Body of pancreas (tissue), 4 donors: Measurements from ENCODE around the gene KRT3. TPM values are rescaled to one million over a fixed set of nuclear protein-coding genes. Genes with fewer than 3 reads are reported as not detected.

ENCODE experiments used
- ATAC-seq: fragments of 150-250 bp; one replicate; pipeline ENCODE4 v1.9.1; 2016
- DNase-seq, 4 donors: peaks; one replicate each; pipeline ENCODE4 v3.0.0-alpha.2; 2019
- H3K27ac ChIP-seq, 4 donors: fragments of 200-600 bp; sonication (generic); 1 replicate in 3 of 4; 2 replicates in 1 of 4; pipeline versions ENCODE4 v1.5.1 to v1.6.1; 2016 to 2019; ENCODE audit warnings: mild to moderate bottlenecking in 1 of 4, mixed read lengths in 1 of 4, moderate library complexity in 1 of 4
- H3K27me3 ChIP-seq, 2 donors: fragments of 200-600 bp; sonication (generic); one replicate each; pipeline ENCODE4 v1.6.0; 2016; ENCODE audit warnings: mild to moderate bottlenecking in 1 of 2
- H3K36me3 ChIP-seq, 2 donors: fragments of 200-600 bp; sonication (generic); replicated peaks in 1 of 2; 2 replicates each; pipeline ENCODE4 v1.5.1; 2016; ENCODE audit warnings: low read depth in 2 of 2; ENCODE audit not compliant: insufficient read depth in 1 of 2
- H3K4me1 ChIP-seq: fragments of 200-600 bp; sonication (generic); one replicate; pipeline ENCODE4 v1.6.0; 2016
- H3K4me3 ChIP-seq, 2 donors: fragments of 200-600 bp; sonication (generic); 1 replicate in 1 of 2; 2 replicates in 1 of 2; pipeline ENCODE4 v1.5.1; 2016 to 2019
- H3K9me3 ChIP-seq, 3 donors: fragments of 200-600 bp; sonication (generic); 1 replicate in 2 of 3; 2 replicates in 1 of 3; pipeline ENCODE4 v1.5.1; 2016
- CTCF ChIP-seq, 7 experiments: fragments of 450-650 bp in 4 of 7; fragments of 200-600 bp in 3 of 7; sonication (generic) in 3 of 7; IDR thresholded peaks; one replicate each; pipeline ENCODE4 v1.5.1; 2016 to 2019; ENCODE audit warnings: antibody characterized with exemption in 7 of 7
- POLR2A ChIP-seq, 3 donors: fragments of 450-650 bp; IDR thresholded peaks; one replicate each; pipeline ENCODE4 v1.6.1; 2016; ENCODE audit warnings: antibody characterized with exemption in 3 of 3, mild to moderate bottlenecking in 2 of 3
- WGBS, 2 donors: methylation state at CpG; one replicate each; pipeline ENCODE4 v1.1.5; 2017; 5-methylcytosine and 5-hydroxymethylcytosine counted together
- intact Hi-C: fragments of 100-400 bp; cut with DNase I; formaldehyde crosslinking; loops from one replicate; pipeline ENCODE4 v1.15.1; 2023
- total RNA-seq, 2 donors: library from RNA; depleted of rRNA; stranded (reverse); fragments of >200 nt; gene quantifications; one replicate each; pipeline ENCODE4 v1.1.0, GENCODE V29; 2016

KRT3 gene
- total RNA-seq, 2 donors from 2014 or later: not detected

- WGBS, 2 donors: 47% methylated on average over 2 of the region's 2 CpGs
- H3K4me1 ChIP-seq: no peaks in the 10 kb centered on the region
- no peak overlapping the region for H3K27ac ChIP-seq
- no peak overlapping the region for H3K4me3 ChIP-seq
- no peak for TF ChIP-seq CTCF (IDR thresholded peaks at IDR 0.05)
- TF ChIP-seq POLR2A (IDR thresholded peaks at IDR 0.05): no peak
- H3K9me3 ChIP-seq: peaks cover 0 to 7% (median 0%) of the 10 kb centered on the region in 3 donors
- no peaks in the 10 kb centered on the region for H3K27me3 ChIP-seq
- H3K36me3 ChIP-seq: no peaks in the 10 kb centered on the region
- DNase-seq (no peak), ATAC-seq (no peak)
- intact Hi-C loops: no loop called here
Measured at GRCh38 chr12:52759695-52760094, 36.2 kb downstream of the KRT3 start.

GRCh38 chr12:52759218-52759617, 36.7 kb downstream of the KRT3 start:
- Histone ChIP-seq H3K4me3 (no peak overlapping the region), H3K36me3 (no peaks in the 10 kb centered on the region), H3K27ac (no peak overlapping the region), H3K27me3 (no peaks in the 10 kb centered on the region), H3K9me3 (peaks cover 0 to 7% (median 0%) of the 10 kb centered on the region in 3 donors), H3K4me1 (no peaks in the 10 kb centered on the region)
- 23 to 34% methylated on average over 2 of the region's 2 CpGs for WGBS, 2 donors
- TF ChIP-seq CTCF (IDR thresholded peaks at IDR 0.05) (no peak), POLR2A (IDR thresholded peaks at IDR 0.05) (no peak)
- no peak for ATAC-seq
- intact Hi-C loops: no loop called here
- no peak for DNase-seq

GRCh38 chr12:52757449-52758176, 38.3 kb downstream of the KRT3 start:
- DNase-seq (no peak), ATAC-seq (no peak)
- H3K27me3 ChIP-seq: no peaks in the 10 kb centered on the region
- H3K4me3 ChIP-seq: no peak overlapping the region
- 5 to 35% methylated on average over 1 of the region's 1 CpG for WGBS, 2 donors
- TF ChIP-seq POLR2A (IDR thresholded peaks at IDR 0.05): no peak
- no peak for TF ChIP-seq CTCF (IDR thresholded peaks at IDR 0.05)
- no peaks in the 10 kb centered on the region for H3K36me3 ChIP-seq
- peaks cover 0 to 7% (median 0%) of the 10 kb centered on the region in 3 donors for H3K9me3 ChIP-seq
- intact Hi-C loops: no loop called here
- no peak overlapping the region for H3K27ac ChIP-seq
- no peaks in the 10 kb centered on the region for H3K4me1 ChIP-seq

GRCh38 chr12:52756281-52756960, 39.5 kb downstream of the KRT3 start:
- no peak for ATAC-seq
- DNase-seq: no peak
- intact Hi-C loops: no loop called here
- Histone ChIP-seq H3K27me3 (no peaks in the 10 kb centered on the region), H3K36me3 (no peaks in the 10 kb centered on the region), H3K9me3 (peaks cover 0 to 7% (median 0%) of the 10 kb centered on the region in 3 donors), H3K27ac (no peak overlapping the region), H3K4me1 (no peaks in the 10 kb centered on the region), H3K4me3 (no peak overlapping the region)
- no peak for TF ChIP-seq POLR2A (IDR thresholded peaks at IDR 0.05)
- no peak for TF ChIP-seq CTCF (IDR thresholded peaks at IDR 0.05)
- WGBS, 2 donors: 62 to 75% methylated on average over 8 of the region's 8 CpGs
